Gastroesophageal sphincter (tissue), 4 donors: ENCODE data around the gene ZNF331. TPM values are rescaled to one million over a fixed set of nuclear protein-coding genes. Genes with fewer than 3 reads are reported as not detected.

ENCODE experiments used
- ATAC-seq: fragments of 150-250 bp; one replicate; pipeline ENCODE4 v1.9.1; 2016; ENCODE audit warnings: mild to moderate bottlenecking, moderate library complexity
- H3K27ac ChIP-seq, 4 donors: fragments of 200-600 bp; sonication (generic) in 3 of 4; 1 replicate in 3 of 4; 2 replicates in 1 of 4; pipeline ENCODE4 v1.5.1; 2016 to 2019
- H3K27me3 ChIP-seq: fragments of 200-600 bp; sonication (generic); one replicate; pipeline ENCODE4 v1.5.1; 2019
- H3K36me3 ChIP-seq, 2 donors: fragments of 200-600 bp; sonication (generic); one replicate each; pipeline ENCODE4 v1.5.1; 2019; ENCODE audit warnings: control low read depth in 1 of 2
- H3K4me1 ChIP-seq, 3 donors: fragments of 200-600 bp; sonication (generic); 1 replicate in 2 of 3; 2 replicates in 1 of 3; pipeline ENCODE4 v1.5.1; 2016 to 2019; ENCODE audit warnings: control low read depth in 2 of 3
- H3K4me3 ChIP-seq, 2 donors: fragments of 200-600 bp; sonication (generic); one replicate each; pipeline ENCODE4 v1.5.1; 2019; ENCODE audit warnings: mild to moderate bottlenecking in 1 of 2, moderate library complexity in 1 of 2
- H3K9me3 ChIP-seq, 3 donors: fragments of 200-600 bp; sonication (generic); one replicate each; pipeline ENCODE4 v1.5.1; 2017 to 2019; ENCODE audit warnings: control low read depth in 2 of 3
- CTCF ChIP-seq, 4 experiments: fragments of 200-600 bp in 2 of 4; fragments of 450-650 bp in 2 of 4; sonication (generic) in 1 of 4; IDR thresholded peaks; one replicate each; pipeline ENCODE4 v1.5.1; 2017 to 2019; ENCODE audit warnings: antibody characterized with exemption in 4 of 4, mild to moderate bottlenecking in 2 of 4, moderate library complexity in 2 of 4
- EP300 ChIP-seq: sonication (generic); formaldehyde crosslinking; IDR thresholded peaks from one replicate; pipeline ENCODE4 v1.6.1; 2017; ENCODE audit warnings: antibody characterized with exemption, mild to moderate bottlenecking
- POLR2A ChIP-seq, 2 donors: fragments of 450-650 bp; IDR thresholded peaks; one replicate each; pipeline ENCODE4 v1.6.1; 2017; ENCODE audit warnings: antibody characterized with exemption in 2 of 2, mild to moderate bottlenecking in 2 of 2, moderate library complexity in 1 of 2
- POLR2AphosphoS5 ChIP-seq: sonication (generic); formaldehyde crosslinking; IDR thresholded peaks from one replicate; pipeline ENCODE4 v1.6.1; 2017; ENCODE audit warnings: antibody characterized with exemption
- WGBS, 2 donors: methylation state at CpG; one replicate each; pipeline ENCODE4 v1.1.5; 2018; ENCODE audit warnings: low coverage in 1 of 2; 5-methylcytosine and 5-hydroxymethylcytosine counted together
- total RNA-seq, 4 donors: library from RNA; depleted of rRNA; stranded (reverse); fragments of >200 nt; gene quantifications; one replicate each; pipeline ENCODE4 v1.1.0, GENCODE V29; 2016

The ZNF331 gene
- total RNA-seq, 4 donors from 2014 or later, result 23.9 to 29.2 (median 26.1) TPM

- H3K9me3 ChIP-seq, result no peaks in the 10 kb centered on the region
- H3K36me3 ChIP-seq, result peaks cover 0 to 12% of the 10 kb centered on the region in 2 donors
- H3K27me3 ChIP-seq, result no peaks in the 10 kb centered on the region
- H3K4me3 ChIP-seq, result peak overlapping the region; percentile 55 to 65
- WGBS, 2 donors, result 30 to 68% methylated on average over 15 to 17 of the region's 77 CpGs
- peak; percentile 92 for ATAC-seq
- TF ChIP-seq EP300, result no peak
- peak in 1 of 4 experiments; percentile 3 for TF ChIP-seq CTCF (IDR thresholded peaks at IDR 0.05)
- TF ChIP-seq POLR2A (IDR thresholded peaks at IDR 0.05), result peak; percentile 20 to 45
- peak; percentile 76 for TF ChIP-seq POLR2AphosphoS5
- peaks cover 0 to 21% (median 0%) of the 10 kb centered on the region in 3 donors for H3K4me1 ChIP-seq
- H3K27ac ChIP-seq, result peak overlapping the region; percentile 79 to 94 (median 87)
Measured at GRCh38 chr19:53553865-53554791, 16.2 kb downstream of the ZNF331 start.

- 40 to 100% methylated on average over 2 to 6 of the region's 24 CpGs for WGBS, 2 donors
Measured at GRCh38 chr19:53554804-53555203, 16.9 kb downstream of the ZNF331 start.

GRCh38 chr19:53555352-53555751 is 17.4 kb downstream of the ZNF331 start:
- 86 to 95% methylated on average over 1 to 4 of the region's 13 CpGs for WGBS, 2 donors
- no peak for TF ChIP-seq CTCF (IDR thresholded peaks at IDR 0.05)
- no peak for TF ChIP-seq EP300

More at GRCh38 chr19:53554804-53555203, 16.9 kb downstream of the ZNF331 start:
- H3K27me3 ChIP-seq, result no peaks in the 10 kb centered on the region
- ATAC-seq, result peak; percentile 21
- H3K9me3 ChIP-seq, result no peaks in the 10 kb centered on the region
- peak overlapping the region; percentile 79 to 94 (median 87) for H3K27ac ChIP-seq
- TF ChIP-seq POLR2A (IDR thresholded peaks at IDR 0.05) (no peak), POLR2AphosphoS5 (no peak), CTCF (IDR thresholded peaks at IDR 0.05) (no peak), EP300 (no peak)
- H3K4me3 ChIP-seq, result peak overlapping the region; percentile 55 to 65
- peaks cover 0 to 12% of the 10 kb centered on the region in 2 donors for H3K36me3 ChIP-seq
- peaks cover 0 to 17% (median 0%) of the 10 kb centered on the region in 3 donors for H3K4me1 ChIP-seq

GRCh38 chr19:53571339-53571738 is 33.4 kb downstream of the ZNF331 start:
- H3K27ac ChIP-seq, result no peak overlapping the region
- H3K27me3 ChIP-seq, result no peaks in the 10 kb centered on the region
- peaks cover 0 to 71% of the 10 kb centered on the region in 2 donors for H3K36me3 ChIP-seq
- H3K9me3 ChIP-seq, result peaks cover 0 to 7% (median 0%) of the 10 kb centered on the region in 3 donors
- ATAC-seq, result no peak
- 89 to 92% methylated on average over 1 to 6 of the region's 12 CpGs for WGBS, 2 donors
- no peak for TF ChIP-seq CTCF (IDR thresholded peaks at IDR 0.05)
- no peak for TF ChIP-seq POLR2AphosphoS5
- TF ChIP-seq EP300, result no peak
- no peak for TF ChIP-seq POLR2A (IDR thresholded peaks at IDR 0.05)
- H3K4me3 ChIP-seq, result no peak overlapping the region
- no peaks in the 10 kb centered on the region for H3K4me1 ChIP-seq

More at GRCh38 chr19:53555352-53555751, 17.4 kb downstream of the ZNF331 start:
- H3K27ac ChIP-seq, result peak overlapping the region in 3 of 4 donors; percentile 84 to 94 (median 90)
- no peak for ATAC-seq
- peak overlapping the region in 1 of 2 donors; percentile 65 for H3K4me3 ChIP-seq
- no peaks in the 10 kb centered on the region for H3K9me3 ChIP-seq
- H3K36me3 ChIP-seq, result peaks cover 0 to 14% of the 10 kb centered on the region in 2 donors
- H3K27me3 ChIP-seq, result no peaks in the 10 kb centered on the region
- H3K4me1 ChIP-seq, result peaks cover 0 to 14% (median 0%) of the 10 kb centered on the region in 3 donors
